Panc1 (cell line): ENCODE measurements around the gene SAMM50. TPM values are rescaled to one million over a fixed set of nuclear protein-coding genes. Genes with fewer than 3 reads are reported as not detected.
A peak's percentile ranks its signal among the peaks of the same experiment; 100 is the strongest.

Source experiments
- ATAC-seq: fragments of 200-7000 bp; cut with Tn5 transposase; 2 replicates; pipeline ENCODE4 v1.9.1; 2020; ENCODE audit warnings: mild to moderate bottlenecking, moderate library complexity
- BruUV-seq: library from RNA; stranded (reverse); fragments of 400-500 nt; replicated peaks from 2 replicates; lab custom pipeline; 2021; lab: Mats Ljungman, UMichigan
- CTCF ChIA-PET: fragments of 300-600 bp; sonication (Branson Sonifier 250); formaldehyde crosslinking; loops from one replicate; lab custom pipeline; 2022; ENCODE audit warnings: antibody characterized with exemption; lab: Charles Lee
- POLR2A ChIA-PET: fragments of 300-600 bp; sonication (Branson Sonifier 250); formaldehyde crosslinking; loops from one replicate; lab custom pipeline; 2022; ENCODE audit warnings: antibody characterized with exemption; lab: Charles Lee
- DNase-seq: peaks from one replicate; pipeline ENCODE4 v3.0.0-alpha.2; 2010; ENCODE audit warnings: low read depth, low spot score
- H3K27ac ChIP-seq: 2 replicates; pipeline ENCODE4 v1.5.1; 2011; ENCODE audit warnings: mild to moderate bottlenecking, low read length, inconsistent platforms
- H3K27me3 ChIP-seq: fragments of 200-500 bp; sonication (Bioruptor generic); 2 replicates; pipeline ENCODE4 v1.6.0; 2014; ENCODE audit warnings: low read length, inconsistent platforms; ENCODE audit not compliant: control insufficient read depth, insufficient read depth
- H3K36me3 ChIP-seq: fragments of 200-500 bp; sonication (Bioruptor generic); 2 replicates; pipeline ENCODE4 v1.5.1; 2014; ENCODE audit warnings: inconsistent platforms, mild to moderate bottlenecking, low read length, moderate library complexity; ENCODE audit not compliant: control insufficient read depth, insufficient read depth
- H3K4me1 ChIP-seq: 2 replicates; pipeline ENCODE4 v1.5.1; 2011; ENCODE audit warnings: inconsistent platforms, mild to moderate bottlenecking, low read length, moderate library complexity; ENCODE audit not compliant: control insufficient read depth, insufficient read depth
- H3K4me3 ChIP-seq, 2 experiments: 2 replicates each; pipeline ENCODE4 v1.5.1; 2011 to 2012; ENCODE audit warnings: low read depth in 2 of 2, low read length in 2 of 2, mild to moderate bottlenecking in 2 of 2, inconsistent platforms in 1 of 2, moderate library complexity in 1 of 2
- H3K9me3 ChIP-seq: fragments of 200-500 bp; sonication (Bioruptor generic); 2 replicates; pipeline ENCODE4 v1.5.1; 2014; ENCODE audit warnings: low read depth, mild to moderate bottlenecking, inconsistent platforms, low read length, moderate library complexity; ENCODE audit not compliant: control insufficient read depth, insufficient read depth
- CTCF ChIP-seq: fragments of 450-650 bp; IDR thresholded peaks from 2 replicates; pipeline ENCODE4 v1.5.1; 2017; ENCODE audit warnings: mild to moderate bottlenecking
- POLR2AphosphoS5 ChIP-seq: IDR thresholded peaks from 2 replicates; pipeline ENCODE4 v1.6.1; 2012; ENCODE audit warnings: mild to moderate bottlenecking, low read depth, low read length, moderate library complexity
- REST ChIP-seq, 2 experiments: IDR thresholded peaks; 2 replicates each; pipeline ENCODE4 v1.6.1; 2011 to 2012; ENCODE audit warnings: low read depth in 2 of 2, control low read depth in 1 of 2, low read length in 1 of 2, mild to moderate bottlenecking in 1 of 2, moderate library complexity in 1 of 2; ENCODE audit not compliant: insufficient read depth in 1 of 2
- SIN3A ChIP-seq: IDR thresholded peaks from 2 replicates; pipeline ENCODE4 v1.6.1; 2012; ENCODE audit warnings: low read depth, mild to moderate bottlenecking, low read length, moderate library complexity, borderline replicate concordance; ENCODE audit not compliant: insufficient read depth
- TCF7L2 ChIP-seq: IDR thresholded peaks from 2 replicates; pipeline ENCODE4 v1.6.1; 2011; ENCODE audit warnings: mild to moderate bottlenecking, low read depth, low read length, inconsistent platforms
- in situ Hi-C: cut with HindIII; loops from 2 replicates; pipeline ENCODE4 v1.10.0; 2016; ENCODE audit warnings: low sequenced_read_pairs, low pct_unique_long_range_greater_than_20kb
- intact Hi-C: fragments of 100-400 bp; cut with micrococcal nuclease; formaldehyde crosslinking; loops from one replicate; pipeline ENCODE4 v1.10.0; 2022; ENCODE audit not compliant: unreplicated experiment
- total RNA-seq: library from RNA; stranded (reverse); gene quantifications from one replicate; pipeline ENCODE4 v1.2.1, GENCODE V29; 2021; ENCODE audit not compliant: unreplicated experiment

SAMM50 gene
- total RNA-seq, 1 experiment from 2014 or later, result 40.5 TPM

GRCh38 chr22:43919106-43919973 is 35.9 kb upstream of the SAMM50 start:
- BruUV-seq, result no TSS peak
- ATAC-seq (no peak), DNase-seq (no peak)
- CTCF ChIA-PET, result no interaction called here
- POLR2A ChIA-PET, result no interaction called here
- Histone ChIP-seq H3K27me3 (no peaks in the 10 kb centered on the region), H3K9me3 (no peaks in the 10 kb centered on the region), H3K4me3 (no peak overlapping the region), H3K4me1 (peaks cover 14% of the 10 kb centered on the region), H3K27ac (no peak overlapping the region), H3K36me3 (no peaks in the 10 kb centered on the region; the same call in 1 of the 2 replicates)
- in situ Hi-C loops, result no loop called here
- TF ChIP-seq REST (IDR thresholded peaks at IDR 0.05; ENCODE audit: insufficient read depth in 1 of 2, low read depth in 2 of 2, low read length in 1 of 2) (no peak), SIN3A (no peak), CTCF (no peak), TCF7L2 (no peak), POLR2AphosphoS5 (no peak)
- intact Hi-C loops, result no loop called here

GRCh38 chr22:43921370-43921769 is 33.9 kb upstream of the SAMM50 start:
- intact Hi-C loops (no loop called here), in situ Hi-C loops (no loop called here)
- no peaks in the 10 kb centered on the region for H3K27me3 ChIP-seq
- DNase-seq (peak; percentile 33), ATAC-seq (peak; percentile 75)
- ChIA-PET POLR2A (no interaction called here), CTCF (interaction anchor here (1.9 kb wide), 1 partner anchor 25 kb away, joined by 6 read pairs; no protein-coding TSS in a partner anchor)
- no TSS peak for BruUV-seq
- no peaks in the 10 kb centered on the region for H3K9me3 ChIP-seq
- H3K4me3 ChIP-seq, result no peak overlapping the region
- H3K36me3 ChIP-seq, result no peaks in the 10 kb centered on the region; the same call in 1 of the 2 replicates
- H3K27ac ChIP-seq, result no peak overlapping the region
- no peak for TF ChIP-seq CTCF
- no peak for TF ChIP-seq POLR2AphosphoS5
- TF ChIP-seq REST (IDR thresholded peaks at IDR 0.05; ENCODE audit: insufficient read depth in 1 of 2, low read depth in 2 of 2, low read length in 1 of 2), result no peak
- no peak for TF ChIP-seq TCF7L2
- TF ChIP-seq SIN3A, result no peak
- peaks cover 17% of the 10 kb centered on the region for H3K4me1 ChIP-seq
